ENCODE measurements around the gene GPR26.

Gene GPR26

GRCh38 chr10:123643315-123643714 is 22.8 kb upstream of the GPR26 start:
- no peak for DNase-seq (ENCODE audit: low spot score)
- in situ Hi-C loops (cut with MboI; ENCODE audit: low sequenced_read_pairs, unreplicated experiment), result no loop called here
- TF ChIP-seq CTCF (IDR thresholded peaks at IDR 0.05; ENCODE audit: borderline replicate concordance, control extremely low read depth, extremely low read depth, insufficient read depth, missing control alignments), result no peak

- TF ChIP-seq CTCF (IDR thresholded peaks at IDR 0.05; ENCODE audit: borderline replicate concordance, control extremely low read depth, extremely low read depth, insufficient read depth, missing control alignments), result no peak
- in situ Hi-C loops (cut with MboI; ENCODE audit: low sequenced_read_pairs, unreplicated experiment), result no loop called here
- DNase-seq (ENCODE audit: low spot score), result no peak
Measured at GRCh38 chr10:123645016-123645415, 21.1 kb upstream of the GPR26 start.

- no peak for TF ChIP-seq CTCF (IDR thresholded peaks at IDR 0.05; ENCODE audit: borderline replicate concordance, control extremely low read depth, extremely low read depth, insufficient read depth, missing control alignments)
Measured at GRCh38 chr10:123645615-123646014, 20.5 kb upstream of the GPR26 start.

GRCh38 chr10:123648595-123648994 is 17.6 kb upstream of the GPR26 start:
- in situ Hi-C loops (cut with MboI; ENCODE audit: low sequenced_read_pairs, unreplicated experiment), result no loop called here
- no peak for DNase-seq (ENCODE audit: low spot score)
- TF ChIP-seq CTCF (IDR thresholded peaks at IDR 0.05; ENCODE audit: borderline replicate concordance, control extremely low read depth, extremely low read depth, insufficient read depth, missing control alignments), result no peak

More at GRCh38 chr10:123645615-123646014, 20.5 kb upstream of the GPR26 start:
- DNase-seq (ENCODE audit: low spot score), result no peak
- in situ Hi-C loops (cut with MboI; ENCODE audit: low sequenced_read_pairs, unreplicated experiment), result no loop called here

GRCh38 chr10:123649676-123650075 is 16.5 kb upstream of the GPR26 start:
- TF ChIP-seq CTCF (IDR thresholded peaks at IDR 0.05; ENCODE audit: borderline replicate concordance, control extremely low read depth, extremely low read depth, insufficient read depth, missing control alignments), result no peak
- in situ Hi-C loops (cut with MboI; ENCODE audit: low sequenced_read_pairs, unreplicated experiment), result no loop called here

GRCh38 chr10:123651421-123652047 is 14.6 kb upstream of the GPR26 start:
- in situ Hi-C loops (cut with MboI; ENCODE audit: low sequenced_read_pairs, unreplicated experiment), result no loop called here
- no peak for TF ChIP-seq CTCF (IDR thresholded peaks at IDR 0.05; ENCODE audit: borderline replicate concordance, control extremely low read depth, extremely low read depth, insufficient read depth, missing control alignments)
- no peak for DNase-seq (ENCODE audit: low spot score)

More at GRCh38 chr10:123649676-123650075, 16.5 kb upstream of the GPR26 start:
- no peak for DNase-seq (ENCODE audit: low spot score)

Data from GM13976 (cell line).